MM.1S (cell line): ENCODE results near the gene NONO.

Source experiments
- CTCF ChIP-seq: fragments of 300-600 bp; sonication (generic); IDR thresholded peaks from 2 replicates; pipeline ENCODE4 v1.5.1; 2016; ENCODE audit warnings: antibody characterized with exemption, low read length, mixed read lengths
- EZH2 ChIP-seq: fragments of 300-600 bp; sonication (generic); optimal IDR thresholded peaks from 2 replicates; pipeline ENCODE3; 2017; ENCODE audit warnings: low read depth, mild to moderate bottlenecking, antibody characterized with exemption, low read length, mixed read lengths
- EZH2phosphoT487 ChIP-seq: fragments of 300-600 bp; sonication (generic); IDR thresholded peaks from 2 replicates; pipeline ENCODE4 v1.6.1; 2018; ENCODE audit warnings: antibody characterized with exemption, low read length

GRCh38 chrX:71283403-71284143 is at the start of gene NONO:
- TF ChIP-seq EZH2 (no peak), CTCF (no peak; the same call in 1 of the 2 replicates), EZH2phosphoT487 (no peak)
